Measurements from ENCODE around the gene ASPSCR1.

- TF ChIP-seq, protein P1, sequence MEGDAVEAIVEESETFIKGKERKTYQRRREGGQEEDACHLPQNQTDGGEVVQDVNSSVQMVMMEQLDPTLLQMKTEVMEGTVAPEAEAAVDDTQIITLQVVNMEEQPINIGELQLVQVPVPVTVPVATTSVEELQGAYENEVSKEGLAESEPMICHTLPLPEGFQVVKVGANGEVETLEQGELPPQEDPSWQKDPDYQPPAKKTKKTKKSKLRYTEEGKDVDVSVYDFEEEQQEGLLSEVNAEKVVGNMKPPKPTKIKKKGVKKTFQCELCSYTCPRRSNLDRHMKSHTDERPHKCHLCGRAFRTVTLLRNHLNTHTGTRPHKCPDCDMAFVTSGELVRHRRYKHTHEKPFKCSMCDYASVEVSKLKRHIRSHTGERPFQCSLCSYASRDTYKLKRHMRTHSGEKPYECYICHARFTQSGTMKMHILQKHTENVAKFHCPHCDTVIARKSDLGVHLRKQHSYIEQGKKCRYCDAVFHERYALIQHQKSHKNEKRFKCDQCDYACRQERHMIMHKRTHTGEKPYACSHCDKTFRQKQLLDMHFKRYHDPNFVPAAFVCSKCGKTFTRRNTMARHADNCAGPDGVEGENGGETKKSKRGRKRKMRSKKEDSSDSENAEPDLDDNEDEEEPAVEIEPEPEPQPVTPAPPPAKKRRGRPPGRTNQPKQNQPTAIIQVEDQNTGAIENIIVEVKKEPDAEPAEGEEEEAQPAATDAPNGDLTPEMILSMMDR (IDR thresholded peaks at IDR 0.05): no peak
- TF ChIP-seq POLR2A (IDR thresholded peaks at IDR 0.05): no peak
Observed at GRCh38 chr17:82034371-82035011, 57.1 kb downstream of the ASPSCR1 start.

Measured in esophagus squamous epithelium (tissue), 4 donors.